Measurements from ENCODE around the gene PSME2.

- TF ChIP-seq, protein P1, sequence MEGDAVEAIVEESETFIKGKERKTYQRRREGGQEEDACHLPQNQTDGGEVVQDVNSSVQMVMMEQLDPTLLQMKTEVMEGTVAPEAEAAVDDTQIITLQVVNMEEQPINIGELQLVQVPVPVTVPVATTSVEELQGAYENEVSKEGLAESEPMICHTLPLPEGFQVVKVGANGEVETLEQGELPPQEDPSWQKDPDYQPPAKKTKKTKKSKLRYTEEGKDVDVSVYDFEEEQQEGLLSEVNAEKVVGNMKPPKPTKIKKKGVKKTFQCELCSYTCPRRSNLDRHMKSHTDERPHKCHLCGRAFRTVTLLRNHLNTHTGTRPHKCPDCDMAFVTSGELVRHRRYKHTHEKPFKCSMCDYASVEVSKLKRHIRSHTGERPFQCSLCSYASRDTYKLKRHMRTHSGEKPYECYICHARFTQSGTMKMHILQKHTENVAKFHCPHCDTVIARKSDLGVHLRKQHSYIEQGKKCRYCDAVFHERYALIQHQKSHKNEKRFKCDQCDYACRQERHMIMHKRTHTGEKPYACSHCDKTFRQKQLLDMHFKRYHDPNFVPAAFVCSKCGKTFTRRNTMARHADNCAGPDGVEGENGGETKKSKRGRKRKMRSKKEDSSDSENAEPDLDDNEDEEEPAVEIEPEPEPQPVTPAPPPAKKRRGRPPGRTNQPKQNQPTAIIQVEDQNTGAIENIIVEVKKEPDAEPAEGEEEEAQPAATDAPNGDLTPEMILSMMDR (conservative IDR thresholded peaks at IDR 0.05; ENCODE audit: low read length), result no peak
- TF ChIP-seq EZH2phosphoT487 (IDR thresholded peaks at IDR 0.05; ENCODE audit: borderline replicate concordance, low read depth, low read length), result no peak
These were observed 36.6 kb upstream of the PSME2 start for GRCh38 chr14:24183014-24183481.
